GF-D8 (cell line): ENCODE measurements around the gene GPR141.
A peak's percentile ranks its signal among the peaks of the same experiment; 100 is the strongest.

Source experiments
- DNase-seq: peaks from one replicate; lab custom pipeline; 2025; lab: John Stamatoyannopoulos, UW

The GPR141 gene

DNA sequence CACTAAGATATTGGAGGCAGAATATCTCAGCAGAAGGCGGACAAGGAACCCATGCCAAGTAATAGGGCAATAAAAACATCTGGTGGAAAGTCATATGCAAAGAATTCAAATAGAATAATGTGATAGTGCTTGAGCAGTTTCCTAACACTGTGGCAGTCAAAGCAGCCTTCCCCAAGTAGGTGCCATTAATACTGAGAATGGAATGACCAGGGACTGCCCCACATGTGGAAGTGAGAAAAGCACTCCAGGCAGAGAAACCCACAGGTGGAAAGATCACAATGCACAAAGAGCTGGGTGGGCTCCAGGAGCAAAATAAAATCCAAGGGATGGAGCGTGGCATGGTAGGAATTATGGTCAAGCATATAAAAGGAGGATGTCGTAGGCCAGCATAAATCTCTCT, 100.4 kb downstream of the GPR141 start:
- DNase-seq: no peak

DNA sequence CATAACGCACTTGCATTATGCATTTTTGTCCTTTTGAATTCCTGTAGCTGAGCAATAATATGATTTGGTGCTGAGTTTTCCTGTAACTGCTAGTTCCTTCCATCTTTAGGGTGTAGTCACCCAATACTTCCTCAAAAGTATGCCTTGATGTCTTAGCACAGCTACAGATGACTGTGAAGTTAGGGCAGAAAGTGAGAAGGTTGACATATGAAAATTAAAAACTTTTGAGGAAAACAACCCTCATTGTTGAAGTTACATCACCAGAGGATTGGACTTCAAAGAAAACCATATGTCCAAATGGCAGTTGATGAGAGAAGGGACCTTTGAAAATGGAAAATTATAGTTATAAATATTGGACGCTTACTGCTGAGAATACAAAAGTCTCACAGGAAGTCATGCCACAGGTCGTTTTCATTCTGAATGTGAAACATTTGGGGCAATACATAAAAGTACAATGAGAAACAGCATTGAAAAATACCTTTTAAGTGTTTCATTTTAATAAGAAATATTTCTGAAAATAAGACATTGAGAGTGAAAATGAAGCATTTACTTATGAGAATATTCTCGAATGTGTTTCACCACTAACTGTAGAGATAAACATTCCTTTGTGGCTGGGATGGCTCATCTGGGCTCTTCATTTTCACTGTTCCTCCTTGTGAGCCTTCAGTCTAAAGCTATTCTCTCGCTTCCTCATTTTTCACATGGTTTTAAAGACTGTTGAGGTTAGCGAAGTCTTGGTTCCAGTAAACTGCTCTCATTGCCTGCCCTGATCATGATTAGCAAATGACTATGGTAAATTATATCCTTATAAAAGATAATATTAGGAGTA, 103.4 kb downstream of the GPR141 start:
- peak; percentile 80 for DNase-seq
